GM23248 (cell line): ENCODE results near the gene ZNF768. TPM values are rescaled to one million over a fixed set of nuclear protein-coding genes. Genes with fewer than 3 reads are reported as not detected.

ENCODE experiments used
- DNase-seq: peaks from one replicate; pipeline ENCODE4 v3.0.0-alpha.2; 2015
- H2AFZ ChIP-seq: fragments of 200-600 bp; sonication (generic); 2 replicates; pipeline ENCODE4 v1.6.1; 2016; ENCODE audit warnings: antibody characterized with exemption
- H3F3A ChIP-seq: fragments of 200-600 bp; sonication (generic); 2 replicates; pipeline ENCODE4 v1.6.1; 2016; ENCODE audit warnings: mild to moderate bottlenecking, antibody characterized with exemption, mixed run types; ENCODE audit not compliant: insufficient read depth
- H3K27ac ChIP-seq: fragments of 200-600 bp; sonication (generic); 2 replicates; pipeline ENCODE4 v1.5.1; 2016; ENCODE audit warnings: mild to moderate bottlenecking
- H3K27me3 ChIP-seq: fragments of 200-600 bp; sonication (generic); replicated peaks from 2 replicates; pipeline ENCODE4 v1.6.1; 2016; ENCODE audit warnings: mild to moderate bottlenecking; ENCODE audit not compliant: insufficient read depth
- H3K36me3 ChIP-seq: fragments of 200-600 bp; sonication (generic); 2 replicates; pipeline ENCODE4 v1.6.1; 2016; ENCODE audit warnings: low read depth, mild to moderate bottlenecking
- H3K4me1 ChIP-seq: fragments of 200-600 bp; sonication (generic); 2 replicates; pipeline ENCODE4 v1.6.1; 2016; ENCODE audit warnings: mild to moderate bottlenecking; ENCODE audit not compliant: insufficient read depth
- H3K4me2 ChIP-seq: fragments of 200-600 bp; sonication (generic); one replicate; pipeline ENCODE4 v1.6.1; 2016; ENCODE audit warnings: mild to moderate bottlenecking; ENCODE audit not compliant: unreplicated experiment
- H3K4me3 ChIP-seq: fragments of 200-600 bp; sonication (generic); 2 replicates; pipeline ENCODE4 v1.5.1; 2016; ENCODE audit warnings: mild to moderate bottlenecking
- H3K79me2 ChIP-seq: fragments of 200-600 bp; sonication (generic); 2 replicates; pipeline ENCODE4 v1.6.1; 2016; ENCODE audit warnings: mild to moderate bottlenecking; ENCODE audit not compliant: insufficient read depth
- H3K9ac ChIP-seq: fragments of 200-600 bp; sonication (generic); 2 replicates; pipeline ENCODE4 v1.6.1; 2016; ENCODE audit warnings: mild to moderate bottlenecking
- H3K9me2 ChIP-seq: fragments of 200-600 bp; sonication (generic); 2 replicates; pipeline ENCODE4 v1.6.1; 2016; ENCODE audit warnings: mixed run types, mild to moderate bottlenecking, moderate library complexity; ENCODE audit not compliant: insufficient read depth
- H3K9me3 ChIP-seq: fragments of 200-600 bp; sonication (generic); one replicate; pipeline ENCODE4 v1.6.1; 2017; ENCODE audit warnings: low read depth
- H4K20me1 ChIP-seq: fragments of 200-600 bp; sonication (generic); 2 replicates; pipeline ENCODE4 v1.6.0; 2016; ENCODE audit not compliant: insufficient read depth
- EZH2 ChIP-seq: fragments of 200-600 bp; sonication (generic); IDR thresholded peaks from 2 replicates; pipeline ENCODE4 v1.6.1; 2018; ENCODE audit warnings: antibody characterized with exemption, mild to moderate bottlenecking; ENCODE audit not compliant: insufficient read depth, poor library complexity, severe bottlenecking
- EZH2phosphoT487 ChIP-seq: fragments of 200-600 bp; sonication (generic); IDR thresholded peaks from 2 replicates; pipeline ENCODE4 v1.6.1; 2018; ENCODE audit warnings: antibody characterized with exemption, moderate library complexity, mild to moderate bottlenecking, low read depth; ENCODE audit not compliant: insufficient read depth
- WGBS, 2 experiments: methylation state at CpG; one replicate each; pipeline ENCODE4 v1.1.6; 2015 to 2017; ENCODE audit warnings: low lambda C conversion rate in 2 of 2, low coverage in 1 of 2; ENCODE audit errors: missing lambda C conversion rate in 2 of 2; 5-methylcytosine and 5-hydroxymethylcytosine counted together
- in situ Hi-C: fragments of 300-500 bp; cut with MboI; formaldehyde crosslinking; loops from 2 replicates; pipeline ENCODE4 v1.15.0; 2020
- polyA plus RNA-seq: library from polyadenylated mRNA; unstranded; fragments of >200 nt; fragmentation: Nextera tagmentation; extraction: Ambion mirVana; gene quantifications from 2 replicates; pipeline ENCODE4 v1.2.1, GENCODE V29; 2016
- total RNA-seq: library from RNA; depleted of rRNA; stranded (reverse); fragments of >200 nt; shearing (Covaris generic); gene quantifications from 2 replicates; pipeline ENCODE4 v1.2.3, GENCODE V29; 2014; rRNA removed

The ZNF768 gene
- total RNA-seq (35.3 and 38.4 TPM in 2 replicates), polyA plus RNA-seq (5.0 and 5.7 TPM in 2 replicates)

DNA sequence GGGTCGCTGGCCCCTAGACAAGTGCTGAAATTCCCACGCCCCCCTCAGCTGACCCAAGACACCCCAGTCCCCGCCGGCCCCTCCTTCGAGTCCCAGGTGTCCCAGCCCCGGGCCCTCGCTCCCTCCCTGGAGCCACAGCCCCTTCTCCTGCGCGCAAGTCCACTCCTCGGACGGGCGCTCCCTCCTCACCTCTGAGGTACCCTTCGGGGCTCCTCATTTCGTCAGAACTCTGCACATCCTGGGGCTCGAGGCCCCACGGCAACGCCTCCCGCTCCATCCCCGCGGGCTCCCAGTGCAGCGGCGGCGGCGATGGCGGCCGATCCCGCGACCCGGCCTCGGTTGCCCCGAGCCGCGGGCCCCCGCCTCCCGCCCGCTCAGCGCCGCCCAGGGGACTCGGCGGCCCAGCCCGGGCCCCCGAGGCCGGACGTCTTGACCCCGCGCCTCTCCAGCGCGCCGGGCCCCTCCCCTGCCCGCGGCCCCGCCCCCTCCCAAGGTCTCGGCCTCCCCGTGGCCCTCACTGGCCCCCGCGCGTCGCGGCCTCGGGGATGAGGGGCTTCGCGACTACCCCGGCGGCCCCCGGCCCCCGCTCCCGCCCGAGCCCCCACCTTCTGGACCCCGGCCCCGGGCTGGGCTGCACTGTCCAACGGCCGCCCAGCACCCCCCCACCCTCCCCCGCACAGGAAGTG lies at the start of gene ZNF768:
Gene ZNF768, minus strand, starts transcription at position 430 of the 686 bp plus-strand sequence. Its CDS starts 153 bp downstream, at position 277.
- Histone ChIP-seq H3K9ac (peak within 1 kb of the TSS; percentile 86), H3K27ac (peak within 1 kb of the TSS; percentile 90), H3K79me2 (0 out of 2 replicates have a peak, but pooled peaks cover 3% of the 10 kb centered on the region), H3K9me2 (no peaks in the 10 kb centered on the region), H2AFZ (peak within 1 kb of the TSS; percentile 88), H3F3A (peaks cover 19% of the 10 kb centered on the region), H3K9me3 (no peaks in the 10 kb centered on the region), H3K36me3 (no peaks in the 10 kb centered on the region), H3K27me3 (no peaks in the 10 kb centered on the region), H3K4me2 (peak within 1 kb of the TSS; percentile 91), H3K4me3 (peak within 1 kb of the TSS; percentile 78), H3K4me1 (peaks cover 6% of the 10 kb centered on the region), H4K20me1 (no peaks in the 10 kb centered on the region)
- in situ Hi-C loops = no loop called here
- WGBS, 2 experiments = 1 to 3% methylated on average over 13 to 57 of the region's 73 CpGs
- no peak for TF ChIP-seq EZH2phosphoT487
- no peak for TF ChIP-seq EZH2
- DNase-seq = peak; percentile 62

DNA sequence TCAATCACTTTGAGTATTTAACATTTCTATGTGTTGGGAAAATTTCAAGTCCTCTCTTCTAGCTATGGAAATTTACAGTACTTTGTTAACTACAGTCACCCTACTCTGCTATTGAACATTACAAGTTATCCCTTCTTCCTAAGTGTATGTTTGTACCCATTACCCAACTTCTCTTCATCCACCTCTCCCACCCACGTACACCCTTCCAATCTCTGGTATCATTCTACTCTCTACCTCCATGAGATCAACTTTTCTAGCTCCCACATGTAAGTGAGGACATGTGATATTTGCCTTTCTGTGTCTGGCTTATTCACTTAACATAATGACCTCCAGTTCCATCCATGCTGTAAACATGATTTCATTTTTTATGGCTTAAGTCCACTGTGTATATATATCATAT lies 48.3 kb upstream of the ZNF768 start:
- Histone ChIP-seq H3K4me3 (no peak overlapping the region), H3K4me1 (no peaks in the 10 kb centered on the region), H3K9ac (no peak overlapping the region), H3K27ac (no peak overlapping the region), H3K9me2 (no peaks in the 10 kb centered on the region), H3K79me2 (0 out of 2 replicates have a peak, but pooled peaks cover 10% of the 10 kb centered on the region), H3K9me3 (no peaks in the 10 kb centered on the region), H3F3A (0 out of 2 replicates have a peak, but pooled peaks cover 10% of the 10 kb centered on the region), H2AFZ (no peak overlapping the region), H3K36me3 (no peaks in the 10 kb centered on the region), H3K27me3 (no peaks in the 10 kb centered on the region), H3K4me2 (no peak overlapping the region), H4K20me1 (no peaks in the 10 kb centered on the region)
- in situ Hi-C loops = no loop called here
- no peak for DNase-seq
- no peak for TF ChIP-seq EZH2
- WGBS, 2 experiments = 100% methylated on average over 1 of the region's 1 CpG

DNA sequence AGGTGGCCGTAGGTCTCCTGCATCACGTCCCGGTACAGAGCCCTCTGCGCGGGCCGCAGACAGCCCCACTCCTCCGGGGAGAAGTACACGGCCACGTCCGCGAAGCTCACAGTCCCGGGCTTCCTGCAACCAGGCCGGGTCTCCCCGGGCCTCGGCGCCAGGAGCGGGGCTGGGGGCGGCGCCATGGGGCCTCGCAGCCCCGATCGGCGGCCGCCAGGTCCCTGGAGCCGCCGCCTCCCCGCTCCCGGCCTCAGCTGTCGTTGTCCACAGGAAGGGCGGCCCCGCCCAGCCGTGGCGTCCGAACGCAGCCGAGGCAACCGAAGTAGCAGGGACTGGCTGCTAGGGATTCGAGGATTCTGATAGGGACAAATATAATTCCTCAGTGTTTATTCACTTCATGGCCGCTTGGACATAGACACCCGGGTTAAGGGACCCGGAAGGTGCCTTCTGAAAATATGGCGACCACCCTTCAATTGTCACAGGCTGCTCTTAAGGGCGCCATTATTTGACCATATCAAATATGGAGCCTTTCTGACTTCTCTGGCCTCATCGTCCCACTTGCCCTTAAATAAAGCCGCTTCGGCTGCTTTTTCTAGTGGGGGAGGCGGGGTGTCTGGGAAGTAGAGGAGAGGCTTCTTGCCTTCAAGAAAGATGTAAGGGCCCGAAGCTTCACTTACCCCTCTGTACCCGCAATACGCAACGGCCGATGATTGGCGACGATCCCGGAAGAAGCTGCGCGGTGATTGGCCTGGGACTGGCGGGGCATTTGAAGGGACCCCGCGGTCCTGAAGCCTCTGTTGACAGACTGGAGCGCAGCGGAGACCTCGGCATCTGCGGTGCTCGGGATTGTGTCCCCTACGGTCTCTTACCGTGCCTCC lies 45.3 kb upstream of the ZNF768 start, which contains the start of gene ZNF688:
Gene ZNF688, minus strand, starts transcription at position 270 of the 878 bp plus-strand sequence. Its CDS starts 85 bp downstream, at position 185.
- H3K36me3 ChIP-seq = no peaks in the 10 kb centered on the region
- no peaks in the 10 kb centered on the region for H3K9me2 ChIP-seq
- in situ Hi-C loops = no loop called here
- no peak for TF ChIP-seq EZH2
- no peaks in the 10 kb centered on the region for H4K20me1 ChIP-seq
- peak within 1 kb of the TSS; percentile 79 for H3K4me3 ChIP-seq
- H3K9ac ChIP-seq = peak within 1 kb of the TSS; percentile 89
- peak within 1 kb of the TSS; percentile 98 for H3K4me2 ChIP-seq
- H3K4me1 ChIP-seq = peaks cover 4% of the 10 kb centered on the region; the same call in 1 of the 2 replicates
- WGBS, 2 experiments = 1 to 2% methylated on average over 46 to 67 of the region's 67 CpGs
- peaks cover 13% of the 10 kb centered on the region; the same call in 1 of the 2 replicates for H3F3A ChIP-seq
- H3K27ac ChIP-seq = peak within 1 kb of the TSS; percentile 81
- DNase-seq = peak; percentile 98
- H3K27me3 ChIP-seq = no peaks in the 10 kb centered on the region
- no peaks in the 10 kb centered on the region for H3K79me2 ChIP-seq
- peak within 1 kb of the TSS; percentile 83 for H2AFZ ChIP-seq
- no peaks in the 10 kb centered on the region for H3K9me3 ChIP-seq

DNA sequence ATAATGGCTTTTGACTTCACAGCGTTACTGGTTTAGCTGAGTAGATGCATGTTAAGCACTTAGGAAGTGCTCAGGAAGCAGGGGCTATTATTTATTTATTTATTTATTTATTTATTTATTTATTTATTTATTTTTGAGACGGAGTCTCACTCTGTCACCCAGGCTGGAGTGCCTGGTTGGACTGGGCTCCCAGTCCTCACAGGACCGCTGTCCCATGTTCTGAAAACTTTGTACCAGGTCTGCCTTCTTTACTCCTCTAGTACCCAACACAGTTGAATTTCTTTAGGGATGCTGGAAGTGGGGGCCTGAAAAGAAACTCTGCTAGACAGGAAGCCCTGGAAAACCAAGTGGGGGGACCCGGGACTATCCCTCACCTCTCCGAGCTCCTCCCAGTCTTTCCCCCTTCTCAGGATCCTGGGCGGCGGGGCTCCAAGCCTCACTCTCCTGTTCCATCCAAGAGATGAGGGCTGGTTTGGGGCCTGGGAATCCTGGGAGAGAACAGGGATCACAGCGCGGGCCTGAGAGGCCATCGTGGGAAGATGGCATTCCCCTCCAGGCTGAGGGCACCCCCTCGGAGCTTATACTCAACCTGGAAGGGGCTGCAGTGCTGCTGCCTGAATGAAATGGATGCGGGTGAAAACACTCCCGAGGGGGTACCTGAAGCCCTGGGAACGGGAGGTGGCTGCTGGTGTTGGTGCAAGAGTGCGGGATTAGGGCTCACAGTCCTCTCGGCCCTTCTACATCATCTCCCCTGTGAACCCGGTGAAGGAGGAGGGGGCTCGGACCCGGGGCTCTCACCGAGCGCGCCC lies 44.5 kb upstream of the ZNF768 start:
- Histone ChIP-seq H3K27me3 (no peaks in the 10 kb centered on the region), H3K4me3 (peak overlapping the region; percentile 79), H3F3A (peaks cover 13% of the 10 kb centered on the region; the same call in 1 of the 2 replicates), H3K4me1 (peaks cover 4% of the 10 kb centered on the region; the same call in 1 of the 2 replicates), H3K9me2 (no peaks in the 10 kb centered on the region), H3K4me2 (peak overlapping the region; percentile 98), H2AFZ (peak overlapping the region; percentile 83), H3K9ac (peak overlapping the region; percentile 89), H4K20me1 (no peaks in the 10 kb centered on the region), H3K79me2 (no peaks in the 10 kb centered on the region), H3K9me3 (no peaks in the 10 kb centered on the region), H3K27ac (peak overlapping the region; percentile 81), H3K36me3 (no peaks in the 10 kb centered on the region)
- TF ChIP-seq EZH2 (no peak), EZH2phosphoT487 (no peak)
- 8 to 10% methylated on average over 22 of the region's 22 CpGs for WGBS, 2 experiments
- peak; percentile 65 for DNase-seq
- in situ Hi-C loops = no loop called here
